PC-3 (cell line): ENCODE measurements around the gene PRMT9.

Experiments used
- CTCF ChIP-seq: fragments of 300-600 bp; sonication (generic); conservative IDR thresholded peaks from 2 replicates; pipeline ENCODE4 v1.5.1; 2017; ENCODE audit warnings: antibody characterized with exemption, low read depth, mild to moderate bottlenecking, low read length
- EZH2 ChIP-seq: fragments of 300-600 bp; sonication (generic); IDR thresholded peaks from one replicate; pipeline ENCODE4 v1.6.1; 2017; ENCODE audit warnings: antibody characterized with exemption, mild to moderate bottlenecking, low read length; ENCODE audit not compliant: unreplicated experiment
- EZH2phosphoT487 ChIP-seq: fragments of 300-600 bp; sonication (generic); IDR thresholded peaks from 2 replicates; pipeline ENCODE4 v1.6.1; 2018; ENCODE audit warnings: mild to moderate bottlenecking, antibody characterized with exemption, low read length, borderline replicate concordance

- no peak for TF ChIP-seq CTCF
- no peak for TF ChIP-seq EZH2phosphoT487
- no peak for TF ChIP-seq EZH2
Observed at GRCh38 chr4:147591106-147591505, 92.9 kb downstream of the PRMT9 start.
